ENCODE data around the gene SLK. TPM values are rescaled to one million over a fixed set of nuclear protein-coding genes. Genes with fewer than 3 reads are reported as not detected.

The SLK gene
- total RNA-seq, 2 donors from 2014 or later: 38.3 to 91.2 TPM

DNA sequence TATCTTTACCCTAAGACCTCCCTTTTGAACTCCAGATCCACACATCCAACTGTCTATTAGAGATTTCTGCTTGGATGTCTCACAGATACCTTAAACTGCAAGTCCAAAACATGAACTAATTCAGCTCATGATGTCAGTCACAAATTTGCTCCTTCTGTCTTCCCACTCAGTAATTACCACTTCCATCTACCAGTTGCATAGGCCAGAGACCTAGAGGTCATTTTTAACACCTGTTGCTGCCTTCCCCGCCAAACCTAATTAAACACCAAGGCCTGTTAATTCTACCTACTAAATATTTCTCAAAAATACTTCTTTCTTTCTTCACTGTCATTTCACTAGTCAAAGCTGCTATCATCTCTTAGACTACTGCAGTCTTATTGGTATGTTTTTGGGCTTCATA is 8.2 kb downstream of the SLK start:
- H3K27ac ChIP-seq: no peak overlapping the region

DNA sequence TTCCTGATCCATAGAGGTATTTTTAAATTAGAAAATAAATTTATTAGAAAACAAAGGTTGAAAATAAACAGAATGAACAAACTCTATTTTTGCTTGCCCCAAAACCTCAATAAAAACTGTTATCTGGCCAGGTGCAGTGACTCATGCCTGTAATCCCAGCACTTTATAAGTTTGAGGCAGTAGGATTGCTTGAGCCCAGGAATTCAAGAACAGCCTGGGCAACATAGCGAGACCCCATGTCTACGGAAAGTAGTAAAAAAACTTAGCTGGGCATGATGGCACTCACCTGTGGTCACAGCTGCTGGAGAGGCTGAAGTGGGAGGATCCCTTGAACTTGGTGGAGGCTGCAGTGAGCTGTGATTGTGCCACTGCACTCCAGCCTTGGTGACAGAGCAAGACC is 10.3 kb downstream of the SLK start:
- ATAC-seq (ENCODE audit: insufficient number of reproducible peaks, low FRiP score, low read depth): no peak
- Histone ChIP-seq H3K4me1 (ENCODE audit: control insufficient read depth in 1 of 2, low read depth in 2 of 2) (peaks cover 8 to 11% of the 10 kb centered on the region in 2 donors), H3K36me3 (no peaks in the 10 kb centered on the region), H3K4me3 (no peak overlapping the region), H3K9me3 (no peaks in the 10 kb centered on the region), H3K27ac (no peak overlapping the region), H3K27me3 (replicated peaks; ENCODE audit: insufficient read depth) (no peaks in the 10 kb centered on the region)
- TF ChIP-seq, protein P1, sequence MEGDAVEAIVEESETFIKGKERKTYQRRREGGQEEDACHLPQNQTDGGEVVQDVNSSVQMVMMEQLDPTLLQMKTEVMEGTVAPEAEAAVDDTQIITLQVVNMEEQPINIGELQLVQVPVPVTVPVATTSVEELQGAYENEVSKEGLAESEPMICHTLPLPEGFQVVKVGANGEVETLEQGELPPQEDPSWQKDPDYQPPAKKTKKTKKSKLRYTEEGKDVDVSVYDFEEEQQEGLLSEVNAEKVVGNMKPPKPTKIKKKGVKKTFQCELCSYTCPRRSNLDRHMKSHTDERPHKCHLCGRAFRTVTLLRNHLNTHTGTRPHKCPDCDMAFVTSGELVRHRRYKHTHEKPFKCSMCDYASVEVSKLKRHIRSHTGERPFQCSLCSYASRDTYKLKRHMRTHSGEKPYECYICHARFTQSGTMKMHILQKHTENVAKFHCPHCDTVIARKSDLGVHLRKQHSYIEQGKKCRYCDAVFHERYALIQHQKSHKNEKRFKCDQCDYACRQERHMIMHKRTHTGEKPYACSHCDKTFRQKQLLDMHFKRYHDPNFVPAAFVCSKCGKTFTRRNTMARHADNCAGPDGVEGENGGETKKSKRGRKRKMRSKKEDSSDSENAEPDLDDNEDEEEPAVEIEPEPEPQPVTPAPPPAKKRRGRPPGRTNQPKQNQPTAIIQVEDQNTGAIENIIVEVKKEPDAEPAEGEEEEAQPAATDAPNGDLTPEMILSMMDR (IDR thresholded peaks at IDR 0.05): no peak
- no peak for DNase-seq (ENCODE audit: low spot score)

More for the DNA sequence above, 8.2 kb downstream of the SLK start:
- H3K27me3 ChIP-seq (replicated peaks; ENCODE audit: insufficient read depth): no peaks in the 10 kb centered on the region
- no peak for DNase-seq (ENCODE audit: low spot score)
- TF ChIP-seq, protein P1 (IDR thresholded peaks at IDR 0.05): no peak
- H3K4me3 ChIP-seq: no peak overlapping the region
- H3K36me3 ChIP-seq: no peaks in the 10 kb centered on the region
- peaks cover 5 to 14% of the 10 kb centered on the region in 2 donors for H3K4me1 ChIP-seq (ENCODE audit: control insufficient read depth in 1 of 2, low read depth in 2 of 2)
- no peak for ATAC-seq (ENCODE audit: insufficient number of reproducible peaks, low FRiP score, low read depth)
- no peaks in the 10 kb centered on the region for H3K9me3 ChIP-seq

DNA sequence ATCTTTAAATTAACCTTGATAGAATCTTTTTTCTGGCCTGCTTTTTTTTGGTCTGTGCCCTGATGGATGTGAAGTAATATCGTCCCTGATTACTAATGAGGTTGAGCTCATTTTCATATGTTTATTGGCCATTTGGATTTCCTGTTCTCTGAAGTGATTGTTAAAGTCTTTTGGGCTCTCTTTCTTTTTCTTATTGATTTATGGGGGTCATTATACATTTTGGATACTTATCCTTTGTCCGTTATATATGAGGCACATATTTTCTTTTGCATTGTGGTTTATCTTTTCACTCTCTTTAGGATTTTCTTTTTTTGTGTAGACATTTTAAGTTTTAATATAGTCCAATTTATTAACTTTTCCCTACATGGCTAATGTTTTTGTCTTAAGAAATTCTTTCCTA is 12.6 kb downstream of the SLK start:
- TF ChIP-seq, protein P1 (IDR thresholded peaks at IDR 0.05): no peak
- no peaks in the 10 kb centered on the region for H3K9me3 ChIP-seq
- H3K36me3 ChIP-seq: no peaks in the 10 kb centered on the region
- H3K27me3 ChIP-seq (replicated peaks; ENCODE audit: insufficient read depth): no peaks in the 10 kb centered on the region
- no peak overlapping the region for H3K27ac ChIP-seq
- H3K4me3 ChIP-seq: no peak overlapping the region
- ATAC-seq (ENCODE audit: insufficient number of reproducible peaks, low FRiP score, low read depth) (no peak), DNase-seq (ENCODE audit: low spot score) (no peak)
- peaks cover 24 to 28% of the 10 kb centered on the region in 2 donors for H3K4me1 ChIP-seq (ENCODE audit: control insufficient read depth in 1 of 2, low read depth in 2 of 2)

DNA sequence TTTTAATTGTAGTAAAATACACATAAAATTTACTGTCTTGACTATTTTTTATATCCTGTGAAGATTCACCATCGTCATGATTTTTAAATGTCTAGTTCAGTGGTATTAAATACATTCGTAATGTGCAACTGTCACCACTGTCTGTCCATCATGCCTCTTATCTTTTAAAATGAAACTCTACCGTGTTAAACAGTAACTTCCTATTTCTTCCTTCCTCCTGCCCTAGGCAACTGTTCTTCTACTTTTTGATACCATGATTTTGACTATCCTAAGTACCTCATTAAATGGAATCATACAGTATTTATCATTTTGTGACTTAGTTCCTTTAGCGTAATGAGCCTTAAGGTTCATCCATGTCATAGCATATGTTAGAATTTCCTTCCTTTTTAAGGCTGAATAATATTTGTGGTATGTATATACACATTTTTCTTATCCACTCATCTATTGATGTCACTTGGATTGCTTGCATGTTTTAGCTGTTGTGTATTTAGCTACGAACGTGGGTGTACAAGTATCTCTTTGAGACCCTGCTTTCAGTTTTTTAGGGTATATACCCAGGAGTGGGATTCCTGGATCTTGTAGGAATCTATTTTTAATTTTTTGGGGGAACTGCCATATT is 13.5 kb downstream of the SLK start:
- no peak for ATAC-seq (ENCODE audit: insufficient number of reproducible peaks, low FRiP score, low read depth)
- Histone ChIP-seq H3K36me3 (no peaks in the 10 kb centered on the region), H3K27ac (no peak overlapping the region), H3K4me1 (ENCODE audit: control insufficient read depth in 1 of 2, low read depth in 2 of 2) (peaks cover 24 to 32% of the 10 kb centered on the region in 2 donors), H3K27me3 (replicated peaks; ENCODE audit: insufficient read depth) (no peaks in the 10 kb centered on the region), H3K9me3 (no peaks in the 10 kb centered on the region), H3K4me3 (no peak overlapping the region)
- DNase-seq (ENCODE audit: low spot score): no peak
- TF ChIP-seq, protein P1 (IDR thresholded peaks at IDR 0.05): no peak

DNA sequence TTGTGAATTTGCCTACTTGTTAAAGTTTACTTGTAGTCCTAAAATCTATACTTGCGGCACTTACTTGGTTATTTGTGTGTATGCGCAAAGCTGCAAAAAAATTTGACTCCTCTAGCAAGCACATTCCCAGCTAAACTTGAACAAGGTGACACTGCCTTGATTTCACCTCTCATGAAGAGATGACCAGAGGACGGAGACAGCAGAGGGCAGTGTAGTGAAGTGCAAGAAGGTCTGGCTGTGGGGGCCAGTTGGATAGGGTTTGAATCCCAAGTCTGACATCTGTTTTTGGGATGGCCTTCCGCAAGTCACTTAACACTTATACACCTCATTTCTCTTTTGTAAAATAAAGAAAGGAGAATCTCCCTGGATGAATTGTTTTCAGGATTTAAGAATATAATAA is 15.7 kb downstream of the SLK start:
- ATAC-seq (ENCODE audit: insufficient number of reproducible peaks, low FRiP score, low read depth) (no peak), DNase-seq (ENCODE audit: low spot score) (no peak)
- no peaks in the 10 kb centered on the region for H3K27me3 ChIP-seq (replicated peaks; ENCODE audit: insufficient read depth)
- no peaks in the 10 kb centered on the region for H3K36me3 ChIP-seq
- H3K9me3 ChIP-seq: no peaks in the 10 kb centered on the region
- H3K4me3 ChIP-seq: no peak overlapping the region
- TF ChIP-seq, protein P1 (IDR thresholded peaks at IDR 0.05): no peak
- no peak overlapping the region for H3K27ac ChIP-seq
- peaks cover 32 to 34% of the 10 kb centered on the region in 2 donors for H3K4me1 ChIP-seq (ENCODE audit: control insufficient read depth in 1 of 2, low read depth in 2 of 2)
